Left lung (tissue), 10 donors: ENCODE data around the gene LRMDA. TPM values are rescaled to one million over a fixed set of nuclear protein-coding genes. Genes with fewer than 3 reads are reported as not detected.
"Not testable (repeated sequence)": the region's sequence is repeated elsewhere in the genome, so short reads cannot be mapped to it uniquely, and the experiment has no call there.

Experiments
- ATAC-seq: fragments of 200-7000 bp; cut with Tn5 transposase; one replicate; pipeline ENCODE4 v1.9.1; 2020; ENCODE audit warnings: moderate library complexity
- DNase-seq, 4 donors: peaks; one replicate each; pipeline ENCODE4 v3.0.0-alpha.2; 2013 to 2020
- H3K27ac ChIP-seq, 2 donors: fragments of 200-600 bp; sonication (generic) in 1 of 2; one replicate each; pipeline versions ENCODE4 v1.5.0 to v1.8.0; 2020 to 2021
- H3K27me3 ChIP-seq, 2 donors: fragments of 200-600 bp; sonication (generic) in 1 of 2; one replicate each; pipeline versions ENCODE4 v1.5.0 to v1.8.0; 2020 to 2021
- H3K36me3 ChIP-seq, 2 donors: fragments of 200-600 bp; sonication (generic) in 1 of 2; one replicate each; pipeline versions ENCODE4 v1.5.0 to v1.8.0; 2020 to 2021
- H3K4me1 ChIP-seq, 2 donors: fragments of 200-600 bp; one replicate each; pipeline ENCODE4 v1.8.0; 2021
- H3K4me3 ChIP-seq, 2 donors: fragments of 200-600 bp; sonication (generic) in 1 of 2; one replicate each; pipeline versions ENCODE4 v1.5.0 to v1.8.0; 2020 to 2021; ENCODE audit warnings: mild to moderate bottlenecking in 1 of 2
- H3K9me3 ChIP-seq, 2 donors: fragments of 200-600 bp; sonication (generic) in 1 of 2; one replicate each; pipeline versions ENCODE4 v1.5.0 to v1.8.0; 2020 to 2021
- intact Hi-C, 2 donors: fragments of 100-400 bp; cut with DNase I; formaldehyde crosslinking; loops; one replicate each; pipeline versions ENCODE4 v1.11.2 to v1.14.2; 2022
- polyA plus RNA-seq, 6 donors: library from polyadenylated mRNA; unstranded; fragments of 120-200 nt; gene quantifications; one replicate each; pipeline ENCODE4 v1.2.1, GENCODE V29; 2013; ENCODE audit not compliant: insufficient read length in 6 of 6
- total RNA-seq, 2 donors: library from RNA; stranded (reverse); fragmentation: NEBNext Ultra II Directional; extraction: Animal tissue kit (Norgen Biotek cat#: 25700); gene quantifications; one replicate each; pipeline ENCODE4 v1.2.1, GENCODE V29; 2021
- TF ChIP-seq, protein P1 (sequence below), 2 donors: fragments of 200-600 bp; sonication (generic) in 1 of 2; IDR thresholded peaks; one replicate each; pipeline versions ENCODE4 v1.5.0 to v1.8.0; 2021; ENCODE audit warnings: antibody characterized with exemption in 2 of 2
- donor health status: DM: no; HTN: yes; CAD: no.
- donor health status: DM: no; HTN: no; CAD: no.

LRMDA gene
- total and polyA plus RNA-seq, 8 donors, result 13.9 to 23.6 (median 18.7) TPM

DNA sequence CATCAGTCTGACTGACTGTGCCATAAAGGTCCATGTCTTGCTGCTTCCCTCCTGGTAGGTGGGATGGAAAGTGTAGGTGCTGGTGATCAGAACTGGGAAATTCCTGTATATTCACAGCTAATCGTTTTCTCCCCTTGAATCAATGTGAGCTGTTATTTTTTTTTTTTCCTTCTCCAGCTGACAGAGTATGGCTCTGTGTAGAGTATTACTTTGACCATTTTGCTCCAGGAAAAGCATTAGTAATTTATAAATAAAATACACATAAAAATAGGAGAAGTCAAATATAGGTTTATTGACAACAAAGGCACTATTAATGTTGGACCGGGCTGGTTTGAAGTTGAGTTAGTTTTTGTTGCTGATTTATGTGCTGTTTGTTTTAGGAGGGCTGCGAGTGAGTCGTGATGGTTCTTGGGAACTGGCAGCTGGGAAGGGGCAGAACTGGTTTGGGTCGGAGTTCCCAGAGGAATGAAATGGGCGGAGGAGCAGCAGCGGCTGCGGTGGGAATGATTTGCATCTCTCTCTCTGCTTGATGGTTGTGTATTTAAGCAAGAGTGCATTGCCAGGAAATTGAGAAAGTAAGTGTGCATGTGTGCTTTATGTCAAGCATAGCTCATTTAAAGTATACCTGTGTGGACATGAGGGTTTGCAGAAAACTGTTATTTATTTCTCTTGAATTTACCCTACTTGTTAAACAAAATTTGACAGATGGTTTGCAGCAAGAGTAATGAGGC, 80.9 kb downstream of the LRMDA start:
- peak in 2 of 4 donors; percentile 46 to 49 for DNase-seq
- intact Hi-C loops, result no loop called here
- Histone ChIP-seq H3K4me3 (no peak overlapping the region), H3K27me3 (no peaks in the 10 kb centered on the region), H3K9me3 (no peaks in the 10 kb centered on the region), H3K27ac (no peak overlapping the region), H3K4me1 (peaks cover 11 to 46% of the 10 kb centered on the region in 2 donors), H3K36me3 (no peaks in the 10 kb centered on the region)
- peak; percentile 85 for ATAC-seq
- TF ChIP-seq, protein P1, sequence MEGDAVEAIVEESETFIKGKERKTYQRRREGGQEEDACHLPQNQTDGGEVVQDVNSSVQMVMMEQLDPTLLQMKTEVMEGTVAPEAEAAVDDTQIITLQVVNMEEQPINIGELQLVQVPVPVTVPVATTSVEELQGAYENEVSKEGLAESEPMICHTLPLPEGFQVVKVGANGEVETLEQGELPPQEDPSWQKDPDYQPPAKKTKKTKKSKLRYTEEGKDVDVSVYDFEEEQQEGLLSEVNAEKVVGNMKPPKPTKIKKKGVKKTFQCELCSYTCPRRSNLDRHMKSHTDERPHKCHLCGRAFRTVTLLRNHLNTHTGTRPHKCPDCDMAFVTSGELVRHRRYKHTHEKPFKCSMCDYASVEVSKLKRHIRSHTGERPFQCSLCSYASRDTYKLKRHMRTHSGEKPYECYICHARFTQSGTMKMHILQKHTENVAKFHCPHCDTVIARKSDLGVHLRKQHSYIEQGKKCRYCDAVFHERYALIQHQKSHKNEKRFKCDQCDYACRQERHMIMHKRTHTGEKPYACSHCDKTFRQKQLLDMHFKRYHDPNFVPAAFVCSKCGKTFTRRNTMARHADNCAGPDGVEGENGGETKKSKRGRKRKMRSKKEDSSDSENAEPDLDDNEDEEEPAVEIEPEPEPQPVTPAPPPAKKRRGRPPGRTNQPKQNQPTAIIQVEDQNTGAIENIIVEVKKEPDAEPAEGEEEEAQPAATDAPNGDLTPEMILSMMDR (IDR thresholded peaks at IDR 0.05), result no peak

DNA sequence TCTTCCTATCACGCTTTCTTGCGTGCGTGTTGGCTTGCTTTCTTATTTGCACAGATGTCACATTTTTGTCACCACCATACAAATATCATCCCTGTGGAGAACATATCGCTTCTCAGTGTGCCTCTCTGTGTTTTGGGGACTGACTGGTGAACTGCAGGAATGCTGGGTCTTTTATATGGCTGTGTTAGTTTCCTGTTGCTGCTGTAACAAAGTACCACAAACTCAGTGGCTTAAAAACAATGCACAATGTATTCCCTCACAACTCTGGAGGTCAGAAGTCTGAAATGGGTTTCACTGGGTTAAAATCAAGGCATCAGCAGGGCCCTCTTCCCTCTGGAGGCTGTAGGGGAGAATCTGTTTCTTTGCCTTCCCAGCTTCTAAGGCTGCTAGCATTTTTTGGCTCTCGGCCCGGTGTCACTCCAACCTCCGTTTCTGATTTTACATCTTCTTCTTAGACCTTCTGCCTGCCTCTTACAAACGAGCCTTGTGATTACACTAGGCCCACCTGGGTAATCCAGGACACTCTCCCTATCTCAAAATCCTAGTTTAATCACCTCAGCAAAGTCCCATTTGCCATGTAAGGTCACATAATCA, 82.0 kb downstream of the LRMDA start:
- no peaks in the 10 kb centered on the region for H3K9me3 ChIP-seq
- no peaks in the 10 kb centered on the region for H3K27me3 ChIP-seq
- TF ChIP-seq, protein P1 (IDR thresholded peaks at IDR 0.05), result no peak
- no peak overlapping the region for H3K27ac ChIP-seq
- intact Hi-C loops, result no loop called here
- H3K4me1 ChIP-seq, result peaks cover 3 to 36% of the 10 kb centered on the region in 2 donors
- no peak overlapping the region for H3K4me3 ChIP-seq
- ATAC-seq (no peak), DNase-seq (peak in 1 of 4 donors; percentile 21)
- no peaks in the 10 kb centered on the region for H3K36me3 ChIP-seq

DNA sequence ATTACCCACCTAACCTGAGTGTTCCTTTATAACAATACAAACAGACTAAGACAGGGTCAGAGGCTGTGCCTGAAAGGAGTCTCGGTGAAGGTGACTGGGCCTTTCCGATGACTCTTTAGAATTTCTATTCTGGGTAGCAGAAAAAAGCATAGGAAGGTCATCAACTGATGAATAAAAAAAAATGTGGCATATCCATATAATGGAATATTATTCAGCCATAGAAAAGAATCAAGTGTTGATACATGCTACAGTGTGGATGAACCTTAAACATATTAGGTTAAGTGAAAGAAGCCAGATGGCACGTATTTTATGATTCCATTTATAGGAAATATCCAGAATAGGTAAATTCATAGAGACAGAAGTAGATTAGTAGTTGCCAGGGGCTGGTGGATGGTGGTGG, 83.4 kb downstream of the LRMDA start:
- H3K27me3 ChIP-seq, result no peaks in the 10 kb centered on the region
- H3K27ac ChIP-seq, result no peak overlapping the region
- no peak overlapping the region for H3K4me3 ChIP-seq
- H3K9me3 ChIP-seq, result no peaks in the 10 kb centered on the region
- intact Hi-C loops, result no loop called here
- DNase-seq (no peak), ATAC-seq (no peak)
- no peaks in the 10 kb centered on the region for H3K36me3 ChIP-seq
- peaks cover 0 to 30% of the 10 kb centered on the region in 2 donors for H3K4me1 ChIP-seq
- TF ChIP-seq, protein P1 (IDR thresholded peaks at IDR 0.05), result no peak

DNA sequence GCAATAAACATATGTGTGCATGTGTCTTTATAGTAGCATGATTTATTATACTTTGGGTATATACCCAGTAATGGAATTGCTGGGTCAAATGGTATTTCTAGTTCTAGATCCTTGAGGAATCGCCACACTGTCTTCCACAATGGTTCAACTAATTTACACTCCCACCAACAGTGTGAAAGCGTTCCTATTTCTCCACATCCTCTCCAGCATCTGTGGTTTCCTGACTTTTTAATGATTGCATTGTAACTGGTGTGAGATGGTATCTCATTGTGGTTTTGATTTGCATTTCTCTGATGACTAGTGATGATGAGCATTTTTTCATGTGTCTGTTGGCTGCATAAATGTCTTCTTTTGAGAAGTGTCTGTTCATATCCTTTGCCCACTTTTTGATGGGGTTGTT, 84.7 kb downstream of the LRMDA start:
- H3K27ac ChIP-seq, ATAC-seq, H3K36me3 ChIP-seq, intact Hi-C loops, H3K9me3 ChIP-seq, DNase-seq, H3K27me3 ChIP-seq, H3K4me3 ChIP-seq: not testable (repeated sequence)
- H3K4me1 ChIP-seq, result peaks cover 0 to 30% of the 10 kb centered on the region in 2 donors

DNA sequence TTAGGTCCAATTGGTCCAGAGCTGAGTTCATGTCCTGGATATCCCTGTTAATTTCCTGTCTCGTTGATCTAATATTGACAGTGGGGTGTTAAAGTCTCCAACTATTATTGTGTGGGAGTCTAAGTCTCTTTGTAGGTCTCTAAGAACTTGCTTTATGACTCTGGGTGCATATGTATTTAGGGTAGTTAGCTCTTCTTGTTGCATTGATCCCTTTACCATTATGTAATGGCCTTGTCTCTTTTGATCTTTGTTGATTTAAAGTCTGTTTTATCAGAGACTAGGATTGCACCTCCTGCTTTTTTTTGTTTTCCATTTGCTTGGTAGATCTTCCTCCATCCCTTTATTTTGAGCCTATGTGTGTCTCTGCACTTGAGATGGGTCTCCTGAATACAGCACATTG, 87.8 kb downstream of the LRMDA start:
- H3K36me3 ChIP-seq, H3K27me3 ChIP-seq, H3K27ac ChIP-seq, ATAC-seq, H3K9me3 ChIP-seq, H3K4me3 ChIP-seq, intact Hi-C loops, DNase-seq: not testable (repeated sequence)
- H3K4me1 ChIP-seq, result peaks cover 0 to 11% of the 10 kb centered on the region in 2 donors

DNA sequence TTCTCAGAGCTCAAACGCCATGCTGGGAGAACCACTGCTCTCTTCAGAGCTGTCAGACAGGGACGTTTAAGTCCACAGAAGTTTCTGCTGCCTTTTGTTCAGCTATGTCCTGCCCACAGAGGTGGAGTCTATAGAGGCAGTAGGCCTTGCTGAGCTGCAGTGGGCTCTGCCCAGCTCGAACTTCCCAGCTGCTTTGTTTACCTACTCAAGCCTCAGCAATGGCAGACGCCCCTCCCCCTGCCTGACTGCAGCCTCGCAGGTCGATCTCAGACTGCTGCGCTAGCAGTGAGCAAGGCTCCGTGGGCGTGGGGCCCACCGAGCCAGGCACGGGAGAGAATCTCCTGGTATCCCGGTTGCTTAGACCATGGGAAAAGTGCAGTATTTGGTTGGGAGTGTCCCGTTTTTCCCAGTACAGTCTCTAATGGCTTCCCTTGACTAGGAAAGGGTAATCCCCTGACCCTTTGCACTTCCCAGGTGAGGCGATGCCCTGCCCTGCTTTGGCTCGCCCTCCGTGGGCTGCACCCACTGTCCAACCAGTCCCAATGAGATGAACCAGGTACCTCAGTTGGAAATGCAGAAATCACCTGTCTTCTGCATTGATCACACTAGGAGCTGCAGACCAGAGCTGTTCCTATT, 89.9 kb downstream of the LRMDA start:
- H3K27ac ChIP-seq, H3K27me3 ChIP-seq, H3K36me3 ChIP-seq, ATAC-seq, intact Hi-C loops, H3K4me1 ChIP-seq, H3K4me3 ChIP-seq, H3K9me3 ChIP-seq: not testable (repeated sequence)
- peak in 1 of 4 donors; percentile 66 for DNase-seq
